ENCODE data around the gene ADORA2A.

GRCh38 chr22:24459911-24460310, 32.5 kb downstream of the ADORA2A start:
- TF ChIP-seq EZH2 (IDR thresholded peaks at IDR 0.05; ENCODE audit: insufficient read depth, poor library complexity, severe bottlenecking) (no peak), EZH2phosphoT487 (IDR thresholded peaks at IDR 0.05; ENCODE audit: insufficient read depth, low read depth) (no peak)
